ENCODE measurements around the gene RUFY1.

DNA sequence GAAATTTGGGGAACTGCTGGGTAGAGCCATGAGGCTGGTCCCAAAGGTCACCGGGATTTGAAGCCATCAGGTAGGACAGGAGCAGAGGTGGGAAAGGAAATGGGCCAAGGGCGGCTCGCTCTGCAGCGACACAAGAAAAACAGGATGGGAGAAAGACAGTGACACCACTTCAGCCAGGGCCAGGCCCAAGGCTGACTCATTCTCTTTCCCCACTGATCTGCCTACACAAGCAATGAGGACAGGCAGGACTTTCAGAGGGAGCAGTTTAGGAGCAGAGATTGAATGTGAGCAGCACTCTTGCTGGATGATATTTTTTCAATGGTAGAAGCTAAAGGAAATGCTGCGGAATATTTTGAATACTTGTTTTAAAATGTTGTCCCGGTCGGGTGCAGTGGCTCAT is 3.5 kb downstream of the RUFY1 start:
- no peak for TF ChIP-seq CTCF (IDR thresholded peaks at IDR 0.05; ENCODE audit: insufficient read depth, low read length)
- no peak for TF ChIP-seq POLR2AphosphoS5 (IDR thresholded peaks at IDR 0.05; ENCODE audit: low read depth)
- TF ChIP-seq, protein P1, sequence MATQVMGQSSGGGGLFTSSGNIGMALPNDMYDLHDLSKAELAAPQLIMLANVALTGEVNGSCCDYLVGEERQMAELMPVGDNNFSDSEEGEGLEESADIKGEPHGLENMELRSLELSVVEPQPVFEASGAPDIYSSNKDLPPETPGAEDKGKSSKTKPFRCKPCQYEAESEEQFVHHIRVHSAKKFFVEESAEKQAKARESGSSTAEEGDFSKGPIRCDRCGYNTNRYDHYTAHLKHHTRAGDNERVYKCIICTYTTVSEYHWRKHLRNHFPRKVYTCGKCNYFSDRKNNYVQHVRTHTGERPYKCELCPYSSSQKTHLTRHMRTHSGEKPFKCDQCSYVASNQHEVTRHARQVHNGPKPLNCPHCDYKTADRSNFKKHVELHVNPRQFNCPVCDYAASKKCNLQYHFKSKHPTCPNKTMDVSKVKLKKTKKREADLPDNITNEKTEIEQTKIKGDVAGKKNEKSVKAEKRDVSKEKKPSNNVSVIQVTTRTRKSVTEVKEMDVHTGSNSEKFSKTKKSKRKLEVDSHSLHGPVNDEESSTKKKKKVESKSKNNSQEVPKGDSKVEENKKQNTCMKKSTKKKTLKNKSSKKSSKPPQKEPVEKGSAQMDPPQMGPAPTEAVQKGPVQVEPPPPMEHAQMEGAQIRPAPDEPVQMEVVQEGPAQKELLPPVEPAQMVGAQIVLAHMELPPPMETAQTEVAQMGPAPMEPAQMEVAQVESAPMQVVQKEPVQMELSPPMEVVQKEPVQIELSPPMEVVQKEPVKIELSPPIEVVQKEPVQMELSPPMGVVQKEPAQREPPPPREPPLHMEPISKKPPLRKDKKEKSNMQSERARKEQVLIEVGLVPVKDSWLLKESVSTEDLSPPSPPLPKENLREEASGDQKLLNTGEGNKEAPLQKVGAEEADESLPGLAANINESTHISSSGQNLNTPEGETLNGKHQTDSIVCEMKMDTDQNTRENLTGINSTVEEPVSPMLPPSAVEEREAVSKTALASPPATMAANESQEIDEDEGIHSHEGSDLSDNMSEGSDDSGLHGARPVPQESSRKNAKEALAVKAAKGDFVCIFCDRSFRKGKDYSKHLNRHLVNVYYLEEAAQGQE (IDR thresholded peaks at IDR 0.05; ENCODE audit: insufficient replicate concordance, low read depth) = no peak

All from HL-60 (cell line).